ENCODE results near the gene RGS6.

- TF ChIP-seq CTCF (IDR thresholded peaks at IDR 0.05) (no peak), POLR2A (IDR thresholded peaks at IDR 0.05) (no peak), POLR2AphosphoS5 (IDR thresholded peaks at IDR 0.05) (no peak)
Observed at GRCh38 chr14:72540836-72541235, 608.6 kb downstream of the RGS6 start.
